Panc1 (cell line): ENCODE results near the gene KLHL35. TPM values are rescaled to one million over a fixed set of nuclear protein-coding genes. Genes with fewer than 3 reads are reported as not detected.

Experiments used
- ATAC-seq: fragments of 200-7000 bp; cut with Tn5 transposase; 2 replicates; pipeline ENCODE4 v1.9.1; 2020; ENCODE audit warnings: mild to moderate bottlenecking, moderate library complexity
- BruUV-seq: library from RNA; stranded (reverse); fragments of 400-500 nt; replicated peaks from 2 replicates; lab custom pipeline; 2021; lab: Mats Ljungman, UMichigan
- CTCF ChIA-PET: fragments of 300-600 bp; sonication (Branson Sonifier 250); formaldehyde crosslinking; loops from one replicate; lab custom pipeline; 2022; ENCODE audit warnings: antibody characterized with exemption; lab: Charles Lee
- POLR2A ChIA-PET: fragments of 300-600 bp; sonication (Branson Sonifier 250); formaldehyde crosslinking; loops from one replicate; lab custom pipeline; 2022; ENCODE audit warnings: antibody characterized with exemption; lab: Charles Lee
- DNase-seq: peaks from one replicate; pipeline ENCODE4 v3.0.0-alpha.2; 2010; ENCODE audit warnings: low read depth, low spot score
- H3K27ac ChIP-seq: 2 replicates; pipeline ENCODE4 v1.5.1; 2011; ENCODE audit warnings: mild to moderate bottlenecking, low read length, inconsistent platforms
- H3K27me3 ChIP-seq: fragments of 200-500 bp; sonication (Bioruptor generic); 2 replicates; pipeline ENCODE4 v1.6.0; 2014; ENCODE audit warnings: low read length, inconsistent platforms; ENCODE audit not compliant: control insufficient read depth, insufficient read depth
- H3K36me3 ChIP-seq: fragments of 200-500 bp; sonication (Bioruptor generic); 2 replicates; pipeline ENCODE4 v1.5.1; 2014; ENCODE audit warnings: inconsistent platforms, mild to moderate bottlenecking, low read length, moderate library complexity; ENCODE audit not compliant: control insufficient read depth, insufficient read depth
- H3K4me1 ChIP-seq: 2 replicates; pipeline ENCODE4 v1.5.1; 2011; ENCODE audit warnings: inconsistent platforms, mild to moderate bottlenecking, low read length, moderate library complexity; ENCODE audit not compliant: control insufficient read depth, insufficient read depth
- H3K4me3 ChIP-seq, 2 experiments: 2 replicates each; pipeline ENCODE4 v1.5.1; 2011 to 2012; ENCODE audit warnings: low read depth in 2 of 2, low read length in 2 of 2, mild to moderate bottlenecking in 2 of 2, inconsistent platforms in 1 of 2, moderate library complexity in 1 of 2
- H3K9me3 ChIP-seq: fragments of 200-500 bp; sonication (Bioruptor generic); 2 replicates; pipeline ENCODE4 v1.5.1; 2014; ENCODE audit warnings: low read depth, mild to moderate bottlenecking, inconsistent platforms, low read length, moderate library complexity; ENCODE audit not compliant: control insufficient read depth, insufficient read depth
- CTCF ChIP-seq: fragments of 450-650 bp; IDR thresholded peaks from 2 replicates; pipeline ENCODE4 v1.5.1; 2017; ENCODE audit warnings: mild to moderate bottlenecking
- POLR2AphosphoS5 ChIP-seq: IDR thresholded peaks from 2 replicates; pipeline ENCODE4 v1.6.1; 2012; ENCODE audit warnings: mild to moderate bottlenecking, low read depth, low read length, moderate library complexity
- REST ChIP-seq, 2 experiments: IDR thresholded peaks; 2 replicates each; pipeline ENCODE4 v1.6.1; 2011 to 2012; ENCODE audit warnings: low read depth in 2 of 2, control low read depth in 1 of 2, low read length in 1 of 2, mild to moderate bottlenecking in 1 of 2, moderate library complexity in 1 of 2; ENCODE audit not compliant: insufficient read depth in 1 of 2
- SIN3A ChIP-seq: IDR thresholded peaks from 2 replicates; pipeline ENCODE4 v1.6.1; 2012; ENCODE audit warnings: low read depth, mild to moderate bottlenecking, low read length, moderate library complexity, borderline replicate concordance; ENCODE audit not compliant: insufficient read depth
- TCF7L2 ChIP-seq: IDR thresholded peaks from 2 replicates; pipeline ENCODE4 v1.6.1; 2011; ENCODE audit warnings: mild to moderate bottlenecking, low read depth, low read length, inconsistent platforms
- in situ Hi-C: cut with HindIII; loops from 2 replicates; pipeline ENCODE4 v1.10.0; 2016; ENCODE audit warnings: low sequenced_read_pairs, low pct_unique_long_range_greater_than_20kb
- intact Hi-C: fragments of 100-400 bp; cut with micrococcal nuclease; formaldehyde crosslinking; loops from one replicate; pipeline ENCODE4 v1.10.0; 2022; ENCODE audit not compliant: unreplicated experiment
- total RNA-seq: library from RNA; stranded (reverse); gene quantifications from one replicate; pipeline ENCODE4 v1.2.1, GENCODE V29; 2021; ENCODE audit not compliant: unreplicated experiment

Gene KLHL35
- total RNA-seq, 1 experiment from 2014 or later = 10.9 TPM

- H3K36me3 ChIP-seq = no peaks in the 10 kb centered on the region
- ATAC-seq (no peak), DNase-seq (no peak)
- CTCF ChIA-PET = no interaction called here
- H3K27ac ChIP-seq = no peak overlapping the region
- in situ Hi-C loops = no loop called here
- H3K27me3 ChIP-seq = 0 out of 2 replicates have a peak, but pooled peaks cover 3% of the 10 kb centered on the region
- intact Hi-C loops = no loop called here
- no peaks in the 10 kb centered on the region for H3K9me3 ChIP-seq
- no peaks in the 10 kb centered on the region for H3K4me1 ChIP-seq
- POLR2A ChIA-PET = no interaction called here
- no peak overlapping the region for H3K4me3 ChIP-seq
- TF ChIP-seq POLR2AphosphoS5 = no peak
- no peak for TF ChIP-seq TCF7L2
- TF ChIP-seq SIN3A = no peak
- no peak for TF ChIP-seq REST (IDR thresholded peaks at IDR 0.05; ENCODE audit: insufficient read depth in 1 of 2, low read depth in 2 of 2, low read length in 1 of 2)
- TF ChIP-seq CTCF = no peak
- no TSS peak for BruUV-seq
These were observed 17.2 kb upstream of the KLHL35 start for GRCh38 chr11:75450236-75450635.

- Histone ChIP-seq H3K9me3 (no peaks in the 10 kb centered on the region), H3K36me3 (no peaks in the 10 kb centered on the region), H3K27ac (no peak overlapping the region), H3K4me3 (no peak overlapping the region), H3K27me3 (0 out of 2 replicates have a peak, but pooled peaks cover 3% of the 10 kb centered on the region), H3K4me1 (no peaks in the 10 kb centered on the region)
- DNase-seq (no peak), ATAC-seq (no peak)
- BruUV-seq = no TSS peak
- no peak for TF ChIP-seq TCF7L2
- TF ChIP-seq SIN3A = no peak
- no peak for TF ChIP-seq REST (IDR thresholded peaks at IDR 0.05; ENCODE audit: insufficient read depth in 1 of 2, low read depth in 2 of 2, low read length in 1 of 2)
- TF ChIP-seq CTCF = no peak
- TF ChIP-seq POLR2AphosphoS5 = no peak
- CTCF ChIA-PET = no interaction called here
- POLR2A ChIA-PET = no interaction called here
- in situ Hi-C loops = no loop called here
- intact Hi-C loops = no loop called here
These were observed 16.8 kb upstream of the KLHL35 start for GRCh38 chr11:75449776-75450175.
